GM13977 (cell line): ENCODE measurements around the gene DENND11.

Experiments
- DNase-seq: peaks from one replicate; pipeline ENCODE4 v3.0.0; 2012; ENCODE audit warnings: low spot score
- in situ Hi-C: fragments of 300-500 bp; cut with MboI; formaldehyde crosslinking; loops from one replicate; pipeline ENCODE4 v1.12.0; 2022; ENCODE audit warnings: low sequenced_read_pairs, low pct_unique_long_range_greater_than_20kb, mixed read lengths, inconsistent platforms; ENCODE audit not compliant: unreplicated experiment
- TF ChIP-seq, protein P1 (sequence below): IDR thresholded peaks from 2 replicates; pipeline ENCODE4 v1.5.1; 2012; ENCODE audit warnings: mild to moderate bottlenecking, control low read depth; ENCODE audit not compliant: insufficient read depth; ENCODE audit errors: extremely low read depth, missing control alignments

Gene DENND11

DNA sequence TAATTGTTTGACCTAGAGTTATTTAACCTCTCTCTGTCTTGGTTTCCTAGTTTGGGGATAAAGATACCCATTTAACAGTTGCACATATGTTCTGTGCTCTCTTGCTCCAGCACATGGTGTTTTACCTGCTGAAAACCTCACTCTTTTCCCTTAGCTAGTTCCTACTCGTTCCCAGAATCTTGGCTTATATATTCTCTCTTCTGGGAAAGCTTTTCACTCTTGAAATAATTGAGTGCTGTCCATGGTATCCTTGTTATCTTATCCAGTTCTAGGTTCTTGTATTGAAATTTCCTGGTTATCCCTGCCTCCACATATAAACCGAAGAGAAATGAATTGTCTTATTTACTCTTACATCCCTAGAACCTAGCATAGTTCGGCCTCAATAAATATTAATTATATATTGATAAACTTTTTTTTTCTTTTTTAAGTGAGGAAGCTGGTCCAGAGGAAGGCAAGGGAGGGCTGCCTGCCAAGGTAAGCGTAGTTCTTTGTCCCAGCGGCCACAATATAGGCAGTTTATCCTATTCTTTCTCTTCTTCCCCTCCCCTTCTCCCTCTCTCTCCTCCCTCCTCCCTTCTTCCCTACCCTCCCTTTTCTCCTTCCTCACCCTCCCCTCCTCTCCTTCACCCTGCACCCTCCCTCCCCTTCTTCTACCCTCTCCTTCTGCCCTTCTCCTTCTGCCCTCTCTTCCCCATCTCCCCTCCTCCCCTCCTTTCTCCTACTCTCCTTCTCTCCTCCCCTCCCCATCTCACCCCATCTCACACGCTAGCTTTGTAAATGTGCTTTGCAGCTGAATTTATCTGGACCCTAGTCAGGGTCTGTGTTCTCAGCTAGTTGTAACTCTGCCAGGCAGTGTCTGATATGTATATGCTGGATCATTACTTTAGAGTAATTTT is 14.1 kb upstream of the DENND11 start:
- TF ChIP-seq, protein P1, sequence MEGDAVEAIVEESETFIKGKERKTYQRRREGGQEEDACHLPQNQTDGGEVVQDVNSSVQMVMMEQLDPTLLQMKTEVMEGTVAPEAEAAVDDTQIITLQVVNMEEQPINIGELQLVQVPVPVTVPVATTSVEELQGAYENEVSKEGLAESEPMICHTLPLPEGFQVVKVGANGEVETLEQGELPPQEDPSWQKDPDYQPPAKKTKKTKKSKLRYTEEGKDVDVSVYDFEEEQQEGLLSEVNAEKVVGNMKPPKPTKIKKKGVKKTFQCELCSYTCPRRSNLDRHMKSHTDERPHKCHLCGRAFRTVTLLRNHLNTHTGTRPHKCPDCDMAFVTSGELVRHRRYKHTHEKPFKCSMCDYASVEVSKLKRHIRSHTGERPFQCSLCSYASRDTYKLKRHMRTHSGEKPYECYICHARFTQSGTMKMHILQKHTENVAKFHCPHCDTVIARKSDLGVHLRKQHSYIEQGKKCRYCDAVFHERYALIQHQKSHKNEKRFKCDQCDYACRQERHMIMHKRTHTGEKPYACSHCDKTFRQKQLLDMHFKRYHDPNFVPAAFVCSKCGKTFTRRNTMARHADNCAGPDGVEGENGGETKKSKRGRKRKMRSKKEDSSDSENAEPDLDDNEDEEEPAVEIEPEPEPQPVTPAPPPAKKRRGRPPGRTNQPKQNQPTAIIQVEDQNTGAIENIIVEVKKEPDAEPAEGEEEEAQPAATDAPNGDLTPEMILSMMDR, result no peak
- in situ Hi-C loops, result no loop called here
- no peak for DNase-seq

DNA sequence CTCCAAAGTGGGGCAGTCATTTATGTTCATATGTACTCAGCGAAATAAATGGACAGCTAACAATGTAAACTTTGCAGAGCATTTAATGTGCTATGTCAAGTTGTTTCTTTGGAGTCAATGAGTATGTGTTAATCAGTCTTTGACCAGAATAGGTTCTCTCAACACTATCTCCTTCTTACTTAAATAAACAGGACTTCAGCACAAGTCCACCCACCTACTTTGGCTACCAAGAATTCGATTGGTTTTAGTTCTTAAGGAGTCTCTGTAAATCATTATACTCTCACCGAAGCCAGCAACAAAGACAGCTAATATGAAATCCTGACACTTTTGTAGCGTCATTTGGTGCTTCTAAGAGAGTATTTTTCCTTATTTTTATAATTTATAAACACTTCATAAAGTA is 13.1 kb upstream of the DENND11 start:
- TF ChIP-seq, protein P1, result no peak
- in situ Hi-C loops, result no loop called here
- DNase-seq, result no peak

DNA sequence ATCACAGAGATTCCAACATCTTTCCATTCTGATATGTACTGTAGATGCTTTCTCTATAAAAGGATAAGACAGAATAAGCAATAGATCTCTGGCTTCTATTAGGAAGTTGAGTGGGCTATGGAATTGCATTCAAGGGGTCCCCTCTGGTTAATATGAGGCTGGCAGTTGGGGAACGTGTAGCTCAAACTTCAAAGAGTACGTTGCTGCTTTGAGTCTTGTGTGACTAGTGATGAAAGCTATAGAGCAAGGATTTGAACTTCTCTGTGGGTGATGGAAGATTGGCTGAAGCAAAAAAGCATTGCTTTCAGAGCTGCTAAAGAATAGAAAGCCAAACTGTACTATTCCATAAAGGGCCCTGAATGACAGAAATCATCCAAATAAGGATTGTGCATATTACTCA is 12.6 kb upstream of the DENND11 start:
- in situ Hi-C loops, result no loop called here
- TF ChIP-seq, protein P1, result no peak
- DNase-seq, result no peak

DNA sequence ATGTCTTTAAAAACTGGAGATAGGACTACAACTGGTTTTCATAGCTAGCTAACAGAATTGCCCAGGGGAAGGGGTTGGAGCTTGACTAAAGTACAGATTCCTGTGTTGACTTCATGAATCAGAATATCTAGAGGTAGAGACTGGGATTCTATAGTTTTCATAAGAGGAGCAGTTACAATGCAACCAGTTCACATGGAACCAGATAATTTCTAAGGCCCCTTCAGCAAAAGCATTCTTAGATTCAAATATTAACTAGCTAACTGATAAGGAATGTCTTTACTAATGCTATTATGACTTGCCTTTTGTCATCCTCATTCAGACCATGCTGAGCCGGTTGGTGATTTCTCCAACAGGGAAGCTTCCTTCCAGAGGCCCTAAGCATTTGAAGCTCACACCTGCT is 11.9 kb upstream of the DENND11 start:
- TF ChIP-seq, protein P1, result no peak
- no peak for DNase-seq
- in situ Hi-C loops, result no loop called here

DNA sequence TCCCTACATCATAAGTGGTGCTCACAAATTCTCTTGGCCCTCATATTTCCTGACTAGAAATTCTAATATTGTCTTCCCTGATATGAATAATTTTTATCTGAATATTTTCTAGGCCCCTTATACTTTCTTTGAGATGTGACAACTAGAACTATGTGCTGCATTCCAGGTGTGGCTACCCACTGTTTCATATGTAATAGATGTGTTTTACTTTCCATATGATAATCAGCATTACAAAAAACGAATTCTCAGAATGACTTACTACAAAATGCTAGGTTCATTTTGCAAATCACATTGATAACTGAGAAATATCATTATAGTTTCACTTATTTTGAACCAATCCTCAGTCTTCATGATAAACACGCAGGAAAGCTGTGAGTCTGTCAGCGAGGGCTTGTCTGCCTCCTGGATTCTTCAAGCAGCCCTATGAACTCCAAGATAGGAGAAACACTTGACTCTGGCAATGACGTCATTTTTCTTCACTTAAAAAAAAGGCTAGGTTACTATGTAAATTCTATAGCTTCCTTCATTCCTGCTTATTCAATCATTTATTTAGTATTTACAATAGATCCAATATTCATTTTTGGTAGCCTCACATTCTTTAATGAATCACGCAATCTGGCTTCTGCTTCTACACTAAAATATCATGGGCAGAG is 10.8 kb upstream of the DENND11 start:
- in situ Hi-C loops, result no loop called here
- TF ChIP-seq, protein P1, result no peak
- DNase-seq, result no peak

DNA sequence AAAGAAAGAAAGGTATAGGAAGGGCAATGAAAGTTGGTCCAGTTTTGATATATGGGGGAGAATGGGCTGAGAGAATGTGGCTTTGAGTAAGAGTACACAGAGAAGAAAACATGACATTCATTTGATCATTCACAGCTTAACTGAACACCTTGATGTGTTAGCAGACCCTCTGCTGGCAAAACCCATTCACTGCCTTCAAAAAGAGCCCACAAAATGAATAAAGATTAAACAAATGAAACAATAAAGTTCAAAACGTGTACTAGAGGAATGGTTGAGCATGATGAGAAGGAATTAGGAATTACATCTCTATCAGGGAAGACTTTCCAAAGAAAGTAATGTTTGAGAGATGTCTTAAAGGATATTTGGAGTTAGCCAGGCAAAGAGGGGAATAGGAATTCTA is 8.3 kb upstream of the DENND11 start:
- TF ChIP-seq, protein P1, result no peak
- in situ Hi-C loops, result no loop called here
- DNase-seq, result no peak
